ENCODE results near the gene MATN3.
A peak's percentile ranks its signal among the peaks of the same experiment; 100 is the strongest.
"Not testable (repeated sequence)": the region's sequence is repeated elsewhere in the genome, so short reads cannot be mapped to it uniquely, and the experiment has no call there.

The MATN3 gene, protein sequence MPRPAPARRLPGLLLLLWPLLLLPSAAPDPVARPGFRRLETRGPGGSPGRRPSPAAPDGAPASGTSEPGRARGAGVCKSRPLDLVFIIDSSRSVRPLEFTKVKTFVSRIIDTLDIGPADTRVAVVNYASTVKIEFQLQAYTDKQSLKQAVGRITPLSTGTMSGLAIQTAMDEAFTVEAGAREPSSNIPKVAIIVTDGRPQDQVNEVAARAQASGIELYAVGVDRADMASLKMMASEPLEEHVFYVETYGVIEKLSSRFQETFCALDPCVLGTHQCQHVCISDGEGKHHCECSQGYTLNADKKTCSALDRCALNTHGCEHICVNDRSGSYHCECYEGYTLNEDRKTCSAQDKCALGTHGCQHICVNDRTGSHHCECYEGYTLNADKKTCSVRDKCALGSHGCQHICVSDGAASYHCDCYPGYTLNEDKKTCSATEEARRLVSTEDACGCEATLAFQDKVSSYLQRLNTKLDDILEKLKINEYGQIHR

DNA sequence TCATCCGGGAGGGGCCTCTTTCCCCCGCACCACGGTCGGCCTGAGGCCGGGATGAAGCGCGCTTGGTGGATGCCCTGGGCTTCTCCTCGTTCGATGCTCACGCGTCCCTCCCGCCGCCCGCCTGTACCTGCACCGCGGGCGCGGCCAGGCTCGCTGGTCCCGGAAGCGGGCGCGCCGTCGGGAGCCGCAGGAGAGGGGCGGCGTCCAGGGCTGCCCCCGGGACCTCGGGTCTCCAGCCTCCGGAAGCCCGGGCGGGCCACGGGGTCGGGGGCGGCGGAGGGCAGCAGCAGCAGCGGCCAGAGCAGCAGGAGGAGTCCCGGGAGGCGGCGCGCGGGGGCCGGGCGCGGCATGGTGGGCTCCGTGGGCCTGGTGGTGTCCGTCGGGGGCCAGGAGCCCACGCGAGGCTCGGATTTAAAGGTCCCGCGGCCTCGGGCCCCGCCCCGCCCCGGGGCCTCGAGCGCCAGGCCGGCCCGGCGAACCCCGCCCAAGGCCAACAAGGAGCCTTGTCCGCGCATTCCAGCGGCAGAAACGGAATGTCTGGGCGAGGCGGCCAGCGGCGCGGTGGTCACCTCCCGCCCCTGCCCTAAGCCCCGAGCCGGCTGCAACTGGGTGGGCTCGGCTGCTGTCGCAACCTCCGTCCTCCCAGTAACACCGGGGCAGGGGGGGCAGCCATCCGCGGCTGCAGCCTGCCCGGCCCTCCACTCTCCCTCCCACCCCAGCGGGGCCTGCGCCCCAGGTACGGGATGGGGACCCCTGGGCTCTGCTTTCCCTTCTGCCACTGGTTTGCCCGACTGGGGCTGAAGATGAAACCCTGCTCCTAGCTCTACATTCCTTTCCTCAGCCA is at the start of gene MATN3:
Gene MATN3 (minus strand): TSS at position 387 of the 844 bp plus-strand sequence. CDS start 37 bp downstream, at position 350.
- no peak for DNase-seq

GRCh38 chr2:20061940-20062339 is 49.5 kb upstream of the MATN3 start:
- DNase-seq: no peak

GRCh38 chr2:20061476-20061875 is 49.0 kb upstream of the MATN3 start:
- DNase-seq: no peak

GRCh38 chr2:20060106-20060505 is 47.6 kb upstream of the MATN3 start:
- no peak for DNase-seq

GRCh38 chr2:20057268-20057667 is 44.8 kb upstream of the MATN3 start:
- no peak for DNase-seq

- no peak for DNase-seq
These were observed 42.5 kb upstream of the MATN3 start for GRCh38 chr2:20054931-20055330.

DNA sequence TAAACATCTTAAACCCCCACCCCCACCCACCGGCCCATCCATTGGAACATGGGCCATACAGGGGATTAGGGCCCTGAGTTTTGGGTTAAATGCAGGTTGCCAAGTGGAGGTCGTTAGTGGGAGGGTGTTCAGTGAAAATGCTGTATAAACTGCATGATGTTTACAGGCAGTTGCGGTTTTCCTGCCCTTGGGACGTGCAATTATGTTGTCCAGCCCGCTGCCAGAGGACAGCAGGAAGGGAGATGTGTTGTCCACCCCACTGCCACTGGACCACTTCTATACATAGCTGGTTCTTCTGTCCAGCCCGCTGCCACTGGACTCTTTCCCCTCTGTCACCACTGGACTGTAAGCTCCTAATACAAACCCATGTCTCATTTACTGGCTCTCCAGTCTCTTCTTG is 41.7 kb upstream of the MATN3 start:
- no peak for DNase-seq

DNA sequence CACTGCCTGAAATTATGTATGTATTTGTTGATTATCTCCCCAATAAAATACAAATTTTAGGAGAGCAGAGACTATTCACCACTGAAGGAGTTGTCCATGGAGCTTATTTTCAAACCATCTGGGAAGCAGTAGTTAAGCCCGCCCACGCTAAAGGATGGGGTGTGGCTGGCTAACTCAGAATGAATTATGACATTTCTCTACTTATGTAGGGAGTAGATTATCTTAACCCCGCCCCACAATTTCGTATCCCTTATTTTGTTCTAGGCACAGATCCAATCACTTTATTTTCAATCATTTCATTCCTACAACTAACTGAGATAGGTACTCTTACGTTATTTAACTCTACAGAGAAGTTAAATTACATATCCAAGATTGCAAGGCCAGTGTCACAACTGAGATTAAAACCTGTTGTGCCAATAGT is 40.4 kb upstream of the MATN3 start:
- peak; percentile 81 for DNase-seq

DNA sequence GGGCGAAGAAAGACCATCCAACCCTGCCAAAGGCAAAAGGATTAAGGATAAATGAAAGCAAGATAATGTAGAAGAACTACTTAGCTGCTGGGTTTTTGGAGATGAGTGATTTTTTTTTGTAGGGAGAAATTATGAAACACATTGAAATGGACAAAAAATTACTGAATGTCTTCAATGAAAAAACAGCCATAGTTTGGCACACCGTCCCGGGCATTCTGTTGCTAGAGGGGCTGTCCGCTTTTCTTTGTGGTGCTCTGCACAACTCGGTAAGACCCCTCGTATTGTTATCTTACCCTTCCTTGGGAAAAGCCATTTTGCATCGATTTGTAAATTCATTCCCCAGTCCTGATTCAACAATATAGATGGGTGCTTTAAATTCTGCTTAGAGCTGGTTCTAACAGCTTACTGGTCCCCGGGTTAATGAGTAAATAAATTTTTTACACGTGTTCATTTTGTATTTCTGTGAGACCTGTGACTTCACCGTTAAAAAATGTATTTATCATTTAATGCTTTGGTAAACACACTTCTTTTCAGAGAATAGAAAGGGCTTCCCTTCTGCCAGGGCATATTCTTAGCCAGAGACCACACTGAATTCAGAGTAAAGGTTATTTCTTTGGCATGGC is 39.9 kb upstream of the MATN3 start:
- DNase-seq: peak; percentile 81

- DNase-seq: peak; percentile 100
These were observed 39.2 kb upstream of the MATN3 start, which contains the start of gene LAPTM4A for GRCh38 chr2:20051532-20052228. LAPTM4A (minus strand) TSS chr2:20051628; CDS start chr2:20051520, 108 bp downstream.

DNA sequence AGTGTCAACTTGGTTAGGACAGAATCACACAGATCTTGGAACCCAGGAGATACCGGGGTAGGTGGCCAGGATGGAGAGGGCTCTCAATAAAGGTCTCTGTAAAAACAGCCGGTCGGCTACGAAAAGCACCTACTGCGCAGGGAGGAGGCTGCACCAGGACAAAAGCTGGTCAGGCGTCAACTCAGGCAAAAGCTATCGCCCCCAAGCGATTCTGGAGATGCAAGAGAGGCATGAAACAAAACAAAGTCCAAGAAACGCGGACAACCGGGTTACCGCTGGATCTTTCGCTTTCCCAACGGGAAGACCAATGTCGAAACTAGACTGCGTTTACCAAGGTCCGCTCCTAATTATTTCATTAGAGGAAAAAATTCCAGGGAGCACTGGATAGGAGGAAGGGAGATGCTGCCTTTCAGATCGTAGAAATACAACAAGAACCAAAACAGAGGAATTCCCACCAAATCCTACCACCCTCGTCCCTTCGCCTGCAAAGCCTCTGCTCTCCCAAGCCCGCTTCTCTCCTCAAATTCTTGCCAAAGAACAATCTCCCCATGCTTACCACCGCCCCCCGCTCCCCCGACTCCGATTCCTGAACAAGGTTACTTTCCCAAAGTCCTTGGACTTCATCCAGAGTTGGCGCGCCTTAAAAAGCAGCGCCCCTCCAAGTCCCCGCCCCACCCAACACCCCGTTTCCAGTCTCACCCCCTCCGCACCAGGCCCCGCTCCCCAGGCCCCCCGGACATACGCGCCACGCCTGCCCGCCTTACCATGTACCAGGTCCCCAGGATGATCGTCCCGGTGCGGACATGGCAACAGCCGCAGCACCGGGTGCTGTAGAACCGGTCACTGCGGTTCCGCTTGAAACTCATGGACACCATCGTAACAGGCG is 38.4 kb upstream of the MATN3 start:
- peak; percentile 23 for DNase-seq

GRCh38 chr2:20050104-20050645 is 37.7 kb upstream of the MATN3 start:
- peak; percentile 38 for DNase-seq

GRCh38 chr2:20049637-20050036 is 37.2 kb upstream of the MATN3 start:
- DNase-seq: no peak

DNA sequence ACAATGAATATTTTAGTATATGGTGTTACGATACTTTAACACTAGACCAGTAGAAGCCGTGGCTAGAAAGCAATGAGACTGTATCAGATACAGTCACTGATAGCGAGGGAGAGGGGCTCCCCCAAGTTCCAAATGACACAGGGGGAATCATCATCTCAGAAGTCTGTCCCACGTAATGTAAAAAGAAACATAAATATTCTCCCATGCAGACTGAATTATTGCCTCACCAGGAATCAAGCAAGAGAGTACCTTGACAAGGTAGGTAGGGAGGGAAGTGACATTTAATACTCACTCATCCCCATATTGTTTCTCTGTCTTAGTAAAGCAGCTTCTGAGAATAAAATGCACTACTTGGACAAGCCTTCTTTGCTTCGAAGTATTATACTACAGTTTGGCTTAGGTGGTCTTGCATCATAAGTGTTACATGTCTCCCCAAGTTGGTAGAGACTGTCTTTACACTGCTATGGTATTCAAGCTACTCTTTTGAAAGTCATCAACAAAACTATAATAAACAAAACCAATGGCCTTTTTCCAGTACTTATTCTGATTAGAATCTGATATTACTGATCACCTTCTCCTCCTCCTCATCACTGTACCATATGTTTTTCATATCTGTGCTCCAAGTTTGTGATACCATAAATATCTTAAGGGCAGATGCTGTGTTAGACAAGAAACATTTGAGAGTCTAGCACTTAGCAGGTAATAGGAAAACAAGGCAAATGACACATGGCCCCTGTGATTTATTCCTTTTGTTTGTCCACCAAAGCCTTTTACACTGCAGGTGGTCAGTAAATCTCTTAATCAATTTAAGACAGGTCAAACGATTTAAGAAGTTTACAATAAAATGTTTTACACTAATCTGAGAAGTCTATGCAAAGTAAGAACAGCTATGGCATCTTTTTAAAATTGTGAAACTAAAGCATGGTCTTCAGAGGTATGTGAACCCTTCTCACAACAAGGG is 36.3 kb upstream of the MATN3 start:
- DNase-seq: no peak

DNA sequence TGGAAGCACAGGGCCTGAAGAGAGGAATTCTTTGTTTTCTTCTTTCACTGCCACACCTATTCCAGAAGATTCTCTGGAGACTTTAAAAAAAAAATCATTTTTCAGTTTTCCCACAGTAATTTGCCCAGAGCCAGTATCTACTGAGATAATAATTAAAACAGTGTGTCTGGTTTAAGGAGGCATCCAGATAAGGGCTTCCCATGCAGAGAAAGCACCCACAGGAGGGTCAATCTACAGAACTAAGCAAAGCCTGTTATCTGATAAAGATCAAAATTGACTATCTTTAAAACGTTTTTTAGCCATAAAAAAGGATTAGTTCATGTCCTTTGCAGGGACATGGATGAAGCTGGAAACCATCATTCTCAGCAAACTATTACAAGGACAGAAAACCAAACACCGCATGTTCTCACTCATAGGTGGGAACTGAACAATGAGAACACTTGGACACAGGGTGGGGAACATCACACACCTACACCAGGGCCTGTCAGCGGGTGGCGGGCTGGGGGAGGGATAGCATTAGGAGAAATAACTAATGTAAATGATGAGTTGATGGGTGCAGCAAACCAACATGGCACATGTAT is 33.3 kb upstream of the MATN3 start:
- DNase-seq: not testable (repeated sequence)

DNA sequence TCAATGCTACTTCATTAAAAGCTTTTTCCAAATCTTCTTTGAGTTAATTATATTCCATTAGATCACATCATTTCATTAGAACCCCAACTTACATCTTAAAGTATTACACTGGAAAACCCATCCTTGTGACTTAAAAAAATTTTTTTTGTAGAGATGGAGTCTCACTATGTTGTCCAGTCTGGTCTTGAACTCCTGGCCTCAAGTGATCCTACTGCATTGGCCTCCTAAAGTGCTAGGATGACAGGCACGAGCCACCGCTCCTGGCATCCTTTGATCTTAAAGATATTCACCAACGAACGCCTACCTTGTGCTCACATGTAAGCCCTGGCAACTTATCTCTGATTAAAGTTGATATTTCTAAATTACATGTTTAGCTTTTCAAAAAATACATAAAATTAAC is 32.3 kb upstream of the MATN3 start:
- no peak for DNase-seq

- DNase-seq: no peak
These were observed 30.1 kb upstream of the MATN3 start for GRCh38 chr2:20042531-20042930.

GRCh38 chr2:20040489-20041172 is 28.2 kb upstream of the MATN3 start:
- no peak for DNase-seq

- no peak for DNase-seq
These were observed 25.2 kb upstream of the MATN3 start for GRCh38 chr2:20037660-20038059.
